Stimulated activated CD4-positive, alpha-beta T cell treated with anti-CD3 and anti-CD28 coated beads, Interleukin-4, amount 100 ng/mL, for 4 hours (primary cell): Measurements from ENCODE around the gene DOCK4.
"Not testable (repeated sequence)": the region's sequence is repeated elsewhere in the genome, so short reads cannot be mapped to it uniquely, and the experiment has no call there.

Experiments
- DNase-seq, 2 experiments: peaks; one replicate each; pipeline ENCODE4 v3.0.0-alpha.2; 2020

DOCK4 gene

DNA sequence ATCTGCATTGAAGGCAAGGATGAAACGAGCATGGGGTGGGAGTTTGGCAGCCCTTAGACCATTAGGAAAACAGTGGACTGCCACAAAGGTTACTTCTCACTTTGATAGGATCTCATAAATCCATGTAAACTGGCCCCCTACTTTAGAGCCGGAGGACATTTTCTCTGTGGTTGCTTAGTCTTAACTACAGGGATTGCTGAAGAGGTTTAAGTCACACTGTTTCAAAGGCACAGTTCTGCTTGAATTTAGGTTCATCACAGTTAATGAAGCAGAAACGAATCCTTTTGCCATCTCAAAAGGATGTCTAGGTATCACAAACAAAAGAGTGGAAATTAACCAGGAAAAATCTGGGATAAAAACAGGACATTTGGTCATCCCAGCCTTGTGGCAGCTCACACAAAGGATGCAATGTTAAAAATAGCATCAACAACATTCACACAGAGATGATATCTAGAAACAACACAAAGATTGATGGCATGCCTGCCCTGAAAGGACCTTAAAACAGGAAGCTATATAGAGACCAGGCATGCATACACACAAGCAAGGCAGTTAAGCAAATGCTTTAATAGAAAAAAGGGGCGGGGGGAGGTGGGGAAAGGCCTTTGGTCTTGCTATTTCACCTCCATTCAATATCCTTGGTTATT lies 74.0 kb downstream of the DOCK4 start:
- no peak for DNase-seq

DNA sequence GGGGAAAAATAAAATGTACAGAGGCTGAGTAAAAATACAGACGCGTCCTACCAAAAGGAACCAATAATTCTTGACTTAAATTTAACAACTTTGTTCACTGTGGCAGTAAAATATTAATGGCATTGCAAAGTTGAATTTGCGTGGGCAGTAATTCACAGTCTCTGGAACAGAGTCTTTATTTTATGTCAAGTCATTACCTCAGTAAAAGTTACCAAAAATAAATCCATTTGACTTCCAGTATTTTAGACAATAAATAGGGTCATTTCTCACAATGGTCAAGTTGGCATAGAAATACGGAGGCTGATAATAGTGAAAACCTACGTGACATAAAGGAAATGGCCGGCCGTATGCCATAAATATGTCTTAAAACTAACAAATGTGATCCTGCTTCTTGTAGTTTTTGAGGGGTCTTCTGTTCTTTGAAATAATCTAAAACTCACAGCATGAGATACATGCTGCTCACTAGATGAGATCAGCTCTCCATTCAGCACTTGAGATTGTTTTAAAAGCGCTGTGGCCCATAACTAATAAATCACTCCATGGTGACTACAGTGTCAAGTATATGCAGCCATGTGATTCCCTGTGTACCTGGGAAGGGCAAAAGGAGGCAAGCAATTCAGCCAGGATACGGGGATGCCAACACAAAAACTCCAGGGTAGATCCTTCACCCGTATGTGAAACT lies 75.3 kb downstream of the DOCK4 start:
- DNase-seq, result no peak

DNA sequence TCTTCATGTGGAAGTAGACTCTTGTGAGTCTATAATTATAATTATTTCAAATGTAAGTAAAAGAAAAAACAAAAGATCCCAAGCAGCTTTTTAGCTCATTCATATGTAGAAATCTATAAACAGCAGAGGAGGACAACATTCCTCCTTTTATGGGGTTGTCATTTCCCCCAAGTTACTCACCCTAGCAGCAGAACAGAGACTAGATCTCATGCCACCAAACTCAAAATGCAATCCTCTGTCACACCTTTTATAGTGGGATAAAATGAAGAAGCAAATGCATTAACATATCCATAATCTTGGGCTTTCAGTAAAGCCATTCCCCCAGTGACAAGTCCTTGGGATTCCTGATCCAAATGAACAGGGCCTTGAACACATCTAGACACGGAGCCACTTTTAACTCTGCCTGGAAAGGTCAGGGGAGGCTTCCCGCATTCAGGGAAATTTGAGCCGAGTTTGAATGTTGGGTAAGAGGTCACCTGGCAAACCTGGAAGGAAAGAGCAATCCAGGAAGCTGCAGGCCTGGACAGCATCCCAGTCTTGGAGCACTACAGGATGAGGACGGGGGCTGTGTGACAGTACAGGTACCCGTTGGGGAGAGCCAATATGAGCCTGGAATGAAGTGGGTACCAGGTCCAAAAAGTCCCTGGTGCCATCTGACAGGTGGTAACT lies 76.4 kb downstream of the DOCK4 start:
- DNase-seq, result no peak

DNA sequence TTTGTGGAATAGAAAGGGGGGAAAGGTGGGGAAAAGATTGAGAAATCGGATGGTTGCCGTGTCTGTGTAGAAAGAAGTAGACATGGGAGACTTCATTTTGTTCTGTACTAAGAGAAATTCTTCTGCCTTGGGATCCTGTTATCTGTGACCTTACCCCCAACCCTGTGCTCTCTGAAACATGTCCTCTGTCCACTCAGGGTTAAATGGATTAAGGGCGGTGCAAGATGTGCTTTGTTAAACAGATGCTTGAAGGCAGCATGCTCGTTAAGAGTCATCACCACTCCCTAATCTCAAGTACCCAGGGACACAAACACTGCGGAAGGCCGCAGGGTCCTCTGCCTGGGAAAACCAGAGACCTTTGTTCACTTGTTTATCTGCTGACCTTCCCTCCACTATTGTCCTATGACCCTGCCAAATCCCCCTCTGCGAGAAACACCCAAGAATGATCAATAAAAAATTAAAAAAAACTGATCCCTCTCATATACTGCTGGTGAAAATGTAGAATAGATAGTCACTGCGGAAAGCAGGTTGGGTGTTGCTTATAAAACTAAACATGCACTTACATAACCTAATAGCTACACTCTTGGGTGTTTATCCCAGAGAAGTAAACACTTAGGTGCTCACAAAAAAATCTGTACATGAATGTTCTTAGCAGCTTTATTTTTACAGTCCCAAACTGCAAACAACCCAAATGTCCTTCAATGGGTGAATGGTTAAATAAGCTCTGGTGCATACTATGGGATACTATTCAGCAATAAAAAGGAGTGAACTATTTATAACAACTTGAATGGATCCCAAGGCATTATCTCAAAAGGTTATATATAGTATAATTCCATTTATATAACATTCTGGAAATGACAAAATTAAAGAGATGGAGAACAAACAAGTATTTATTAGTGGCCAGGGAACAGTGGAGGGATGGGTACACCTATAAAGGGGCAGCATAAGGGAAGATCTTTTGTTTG lies 77.5 kb downstream of the DOCK4 start:
- DNase-seq, result not testable (repeated sequence)

DNA sequence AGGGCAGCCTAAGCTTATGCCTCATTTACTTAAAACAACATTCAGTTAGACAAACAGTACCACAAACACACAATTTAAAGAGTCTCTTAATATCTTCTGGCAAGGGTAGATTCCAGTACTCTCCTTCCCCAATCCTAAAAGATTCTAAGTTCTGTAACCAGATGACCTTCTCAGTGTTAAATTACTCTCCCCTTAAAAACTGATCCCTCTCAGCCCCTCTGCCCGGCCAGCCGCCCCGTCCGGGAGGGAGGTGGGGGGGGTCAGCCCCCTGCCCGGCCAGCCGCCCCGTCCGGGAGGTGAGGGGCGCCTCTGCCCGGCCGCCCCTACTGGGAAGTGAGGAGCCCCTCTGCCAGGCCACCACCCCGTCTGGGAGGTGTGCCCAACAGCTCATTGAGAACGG lies 78.2 kb downstream of the DOCK4 start:
- DNase-seq, result not testable (repeated sequence)

DNA sequence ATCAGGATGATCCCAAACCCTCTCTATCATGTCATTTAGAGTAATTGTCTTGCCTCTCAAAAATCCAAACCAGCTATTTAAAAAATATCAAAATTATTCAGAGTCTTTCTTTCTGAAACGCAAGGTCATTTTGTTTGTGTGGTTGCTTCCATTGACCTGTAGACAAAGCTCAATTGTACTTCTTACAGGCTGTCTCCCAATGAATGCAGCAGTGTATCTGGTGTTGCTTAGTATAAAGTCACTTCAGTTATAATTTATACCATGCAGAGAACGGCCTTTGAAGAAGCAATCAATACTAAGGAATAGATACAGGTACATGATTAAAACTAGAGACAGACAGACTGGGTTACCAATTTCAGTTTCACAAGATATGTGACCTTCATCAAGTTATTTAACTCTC lies 80.9 kb downstream of the DOCK4 start:
- no peak for DNase-seq

DNA sequence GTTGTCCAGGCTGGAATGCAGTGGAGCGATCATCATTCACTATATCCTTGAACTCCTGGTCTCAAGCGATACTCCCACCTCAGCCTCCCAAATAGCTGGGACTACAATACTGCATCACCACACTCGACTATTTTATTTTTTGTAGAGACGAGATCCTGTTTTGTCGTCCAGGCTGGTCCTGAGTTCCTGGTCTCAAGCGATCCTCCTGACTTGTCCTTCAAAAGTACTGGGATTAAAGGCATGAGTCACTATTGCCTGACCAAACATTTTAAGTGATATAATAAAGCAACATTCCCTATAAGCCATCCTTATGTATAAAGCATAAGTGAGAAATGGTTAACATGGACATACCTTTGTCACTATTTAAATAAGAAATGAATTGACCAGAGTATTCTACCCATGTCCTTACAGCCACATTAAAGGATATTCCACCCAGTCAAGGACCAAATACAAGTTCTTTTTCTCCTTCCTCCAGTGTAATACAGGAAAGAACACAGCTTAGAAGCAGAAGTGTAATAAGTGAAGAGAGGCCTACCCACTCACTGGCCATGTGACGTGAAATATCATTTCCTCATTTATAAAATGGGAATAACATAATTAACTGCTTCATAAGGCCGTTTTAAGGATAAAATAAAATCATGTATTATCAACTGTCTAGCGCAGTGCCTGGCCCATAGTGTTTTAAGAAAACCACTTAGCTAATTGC lies 82.0 kb downstream of the DOCK4 start:
- no peak for DNase-seq

DNA sequence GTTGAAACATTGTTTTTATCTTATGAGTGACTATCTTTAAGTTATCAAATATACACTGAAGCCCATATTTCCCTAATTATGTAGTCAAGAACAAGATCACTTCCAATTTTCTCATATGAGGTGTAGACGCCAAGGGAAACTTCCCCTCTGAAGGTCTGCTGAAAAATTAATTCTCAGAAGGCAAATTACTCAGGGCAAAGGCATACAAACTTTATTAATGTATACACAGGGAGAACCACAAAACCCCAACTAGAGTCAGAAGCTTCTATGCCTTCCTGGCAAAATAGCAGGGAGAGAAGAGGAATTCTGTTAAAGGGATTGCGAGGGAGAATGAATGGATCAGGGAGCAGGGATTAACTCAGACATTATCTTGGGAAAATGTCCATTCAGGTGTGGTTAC lies 83.4 kb downstream of the DOCK4 start:
- DNase-seq, result no peak

DNA sequence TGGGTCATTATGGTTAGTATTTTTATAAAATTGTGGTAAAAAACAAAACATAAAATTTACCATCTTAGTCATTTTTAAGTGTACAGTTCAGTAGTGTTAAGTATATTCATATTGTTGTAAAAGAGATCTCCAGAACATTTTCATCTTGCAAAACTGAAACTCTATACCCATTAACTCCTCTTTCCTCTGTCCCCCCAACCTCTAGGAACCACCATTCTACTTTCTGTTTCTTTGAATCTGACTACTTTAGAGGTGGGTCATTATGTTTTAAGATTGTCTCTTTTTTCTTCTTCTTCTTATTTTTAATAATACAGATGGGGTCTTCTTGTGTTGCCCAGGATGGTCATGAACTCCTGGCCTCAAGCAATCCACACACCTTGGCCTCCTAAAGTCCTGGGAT lies 84.1 kb downstream of the DOCK4 start:
- DNase-seq, result no peak

DNA sequence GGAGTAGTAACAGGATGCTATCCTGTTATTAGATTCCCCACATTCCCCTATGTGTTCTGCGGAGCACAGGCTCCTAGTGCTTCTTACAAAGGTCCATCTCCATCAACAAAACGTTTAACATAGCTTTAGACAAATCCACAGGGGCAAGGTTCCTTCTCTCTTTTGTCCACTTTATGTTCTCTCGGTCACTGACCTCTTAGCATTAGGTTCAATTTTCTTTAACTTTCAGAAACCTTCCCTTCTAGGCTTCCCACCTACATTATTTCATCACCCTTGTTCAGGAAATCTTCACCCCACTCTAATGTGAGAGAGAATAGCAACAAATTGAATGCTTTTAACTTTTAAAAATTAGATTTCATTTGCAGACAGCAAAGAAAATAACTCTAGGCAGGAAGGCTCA lies 84.9 kb downstream of the DOCK4 start:
- DNase-seq, result no peak

DNA sequence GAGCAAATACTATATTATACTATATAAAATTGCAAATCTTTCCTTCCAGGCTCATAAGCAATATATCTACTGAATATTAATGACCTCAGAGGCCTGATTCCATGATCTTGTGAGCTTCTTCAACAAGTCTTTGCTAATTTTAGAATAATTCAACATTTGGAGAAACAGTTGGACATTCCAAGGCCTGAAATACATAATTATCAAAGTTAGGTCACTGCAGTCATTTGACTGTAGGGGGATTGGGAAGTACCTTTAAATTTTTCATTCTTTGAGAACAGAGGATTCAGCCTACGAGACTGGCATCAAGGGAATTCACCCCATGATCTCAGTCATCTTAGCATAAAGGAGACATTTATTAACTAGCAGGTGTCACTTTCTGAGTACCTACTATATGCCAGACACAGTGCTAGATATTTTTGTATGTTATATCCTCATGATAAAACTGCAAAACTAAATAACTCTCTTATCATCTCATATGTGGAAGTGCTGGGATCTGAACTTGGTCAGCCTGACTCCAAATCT lies 85.4 kb downstream of the DOCK4 start:
- no peak for DNase-seq

DNA sequence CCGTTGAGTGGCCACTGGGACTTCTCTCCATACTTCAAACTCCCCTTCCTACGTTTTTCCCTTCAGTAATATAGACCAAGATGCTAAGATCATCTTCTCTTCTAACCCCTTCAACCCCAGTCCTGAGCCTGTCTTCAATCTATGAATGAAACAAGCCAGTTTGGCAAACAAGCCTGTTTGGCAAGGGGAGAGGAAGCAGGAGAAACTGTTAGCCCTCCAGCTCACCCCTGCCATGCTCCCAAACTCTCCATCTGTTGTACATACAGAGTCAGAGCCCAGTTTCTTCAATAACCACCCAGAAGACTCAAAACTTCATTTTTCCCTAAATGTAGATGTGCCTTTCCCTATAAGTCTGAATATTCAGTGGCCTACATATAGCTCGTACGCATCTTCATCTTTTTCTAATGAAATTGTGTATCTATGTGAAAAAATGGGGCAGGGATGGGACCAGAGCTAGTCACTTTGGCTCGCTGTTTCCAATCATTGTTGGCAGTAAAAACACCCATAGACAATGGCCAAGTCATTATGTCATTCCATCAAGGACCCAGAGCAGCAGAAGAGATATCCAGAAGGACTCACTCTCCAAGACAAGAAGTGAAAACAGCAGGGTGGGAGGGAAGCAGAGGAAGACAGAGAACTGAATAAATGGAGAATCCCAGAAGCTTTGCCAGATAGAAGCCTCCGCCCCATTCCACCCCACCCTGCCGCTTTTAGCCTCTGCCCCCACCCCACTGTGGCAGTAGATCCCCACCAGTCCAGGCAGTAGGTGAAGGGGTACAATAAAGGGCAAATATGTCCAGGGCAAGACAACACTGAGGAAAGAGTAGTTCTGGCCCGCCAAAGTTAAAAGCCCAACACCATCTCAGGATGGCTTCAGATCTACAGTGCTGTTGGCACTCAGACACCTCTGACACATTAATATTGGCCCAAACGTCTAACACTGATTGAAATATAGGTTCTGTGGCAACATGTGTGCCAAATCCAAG lies 87.3 kb downstream of the DOCK4 start:
- no peak for DNase-seq

DNA sequence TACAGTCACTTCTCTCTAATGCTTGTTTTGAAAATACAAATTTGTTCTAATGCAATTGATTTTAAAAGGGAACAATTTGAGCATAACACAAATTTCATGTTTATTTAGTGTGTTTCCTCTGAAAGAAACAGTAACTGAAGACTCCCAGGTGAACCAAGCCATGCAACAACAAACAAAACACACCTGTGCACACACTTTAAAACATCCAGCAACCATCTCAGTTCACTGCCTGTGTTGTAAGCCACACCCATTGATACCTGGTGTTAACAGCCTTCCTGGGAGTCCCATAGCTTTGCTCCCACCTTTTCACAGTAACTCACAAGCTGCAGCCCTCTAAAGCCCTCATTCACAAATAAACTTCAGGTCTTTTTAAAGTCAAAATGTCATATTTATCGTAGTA lies 89.3 kb downstream of the DOCK4 start:
- DNase-seq, result no peak

DNA sequence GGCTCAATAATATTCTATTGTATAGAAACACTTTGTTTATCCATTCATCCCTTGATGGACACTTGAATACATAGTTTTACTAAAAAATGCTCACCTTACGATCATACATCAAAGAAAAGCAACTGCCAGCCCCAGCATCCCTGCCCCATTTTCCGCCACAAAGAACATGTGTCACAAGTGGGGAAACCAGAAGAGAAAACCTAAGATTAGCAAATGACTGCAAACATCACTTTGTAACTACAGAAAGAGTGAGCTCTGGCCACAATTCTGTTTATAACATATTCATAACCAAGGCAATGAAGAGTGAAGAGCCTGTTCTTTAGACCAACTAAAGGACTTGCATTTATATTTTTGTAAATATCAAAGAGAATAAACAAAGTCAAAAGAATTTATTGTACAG lies 89.8 kb downstream of the DOCK4 start:
- DNase-seq, result no peak

DNA sequence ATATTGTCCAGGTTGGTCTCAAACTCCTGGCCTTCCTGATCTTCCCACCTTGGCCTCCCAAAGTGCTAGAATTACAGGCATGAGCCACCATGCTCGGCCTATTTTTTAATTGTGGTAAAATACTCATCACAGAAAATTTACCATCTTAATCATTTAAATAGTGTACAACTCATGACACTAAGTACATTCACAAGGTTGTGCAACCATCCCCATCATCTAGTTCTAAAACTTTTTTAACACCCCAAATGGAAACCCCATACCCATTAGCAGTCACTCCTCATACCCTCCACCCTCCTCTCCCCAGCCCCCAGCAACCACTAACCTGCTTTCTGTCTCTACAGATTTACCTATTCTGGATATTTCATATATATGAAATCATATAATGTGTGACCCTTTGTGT lies 90.3 kb downstream of the DOCK4 start:
- DNase-seq, result no peak

DNA sequence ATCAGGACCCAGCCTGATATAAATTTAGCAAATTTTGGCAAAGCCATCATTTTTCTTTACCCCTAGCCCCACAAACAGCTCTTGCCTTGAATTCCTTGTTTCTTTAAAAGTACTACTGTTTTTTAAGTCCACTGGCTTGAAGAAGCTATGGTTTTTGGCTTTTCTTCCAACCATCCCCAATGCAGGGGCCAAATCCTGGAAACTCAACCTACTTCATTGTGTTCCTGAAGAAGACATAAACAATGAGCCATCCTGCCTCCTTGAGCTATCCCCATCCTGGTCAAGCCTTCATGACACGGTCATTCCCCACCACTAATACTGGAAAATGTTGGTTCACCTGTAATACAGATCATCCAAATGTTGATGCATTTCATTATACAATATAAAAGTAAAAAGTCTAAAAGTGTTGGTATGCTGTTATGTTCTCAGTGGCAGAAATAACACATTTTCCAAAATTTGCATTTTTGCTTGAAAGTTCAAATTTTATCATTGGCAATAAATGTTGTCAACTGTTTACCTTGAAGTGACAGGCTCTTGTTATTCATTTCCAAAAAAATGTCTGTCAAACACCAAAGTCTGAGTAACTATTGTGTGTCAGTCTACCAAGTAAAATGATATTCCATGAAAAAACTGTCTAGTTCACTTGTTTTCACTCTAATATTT lies 92.2 kb downstream of the DOCK4 start:
- DNase-seq, result no peak

DNA sequence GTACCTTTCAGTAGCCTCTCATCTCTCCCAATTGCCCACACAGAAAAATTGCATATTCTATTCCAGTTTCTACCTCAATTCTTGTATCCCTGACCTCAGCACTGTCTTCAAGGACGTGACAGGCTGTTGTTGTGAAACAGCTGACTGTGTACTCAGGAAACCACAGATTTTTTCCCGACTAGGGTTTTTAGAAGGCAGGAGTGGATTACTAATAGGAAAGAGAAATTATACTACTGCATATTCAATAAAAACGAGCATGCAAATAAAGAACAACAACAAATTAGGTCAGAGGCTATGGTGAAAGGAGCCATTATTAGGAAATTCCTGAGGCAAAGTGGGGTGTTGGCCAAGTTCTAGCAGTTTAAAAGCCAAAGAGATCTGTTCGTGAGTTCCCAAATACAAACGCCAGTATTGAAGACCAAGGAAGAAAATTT lies 93.4 kb downstream of the DOCK4 start:
- no peak for DNase-seq

DNA sequence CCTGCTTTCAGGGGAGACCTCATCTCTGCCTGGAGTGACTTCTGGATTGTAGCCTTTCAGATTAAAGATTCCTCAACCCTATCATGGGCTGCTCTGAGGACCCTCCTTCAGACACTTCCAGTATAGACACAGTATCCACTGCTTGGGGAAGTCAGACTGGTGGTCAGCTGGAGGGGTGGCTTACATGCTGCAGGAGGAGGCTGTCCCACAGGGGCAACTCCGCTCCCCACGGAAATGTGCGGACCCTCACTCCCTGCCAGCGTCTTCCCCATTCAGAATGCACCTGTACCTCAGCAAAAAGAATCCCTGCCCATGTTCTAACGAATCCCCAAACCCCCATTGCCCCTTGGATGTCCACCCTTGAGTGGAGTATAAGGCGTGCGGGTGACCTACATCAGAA lies 95.5 kb downstream of the DOCK4 start:
- no peak for DNase-seq

DNA sequence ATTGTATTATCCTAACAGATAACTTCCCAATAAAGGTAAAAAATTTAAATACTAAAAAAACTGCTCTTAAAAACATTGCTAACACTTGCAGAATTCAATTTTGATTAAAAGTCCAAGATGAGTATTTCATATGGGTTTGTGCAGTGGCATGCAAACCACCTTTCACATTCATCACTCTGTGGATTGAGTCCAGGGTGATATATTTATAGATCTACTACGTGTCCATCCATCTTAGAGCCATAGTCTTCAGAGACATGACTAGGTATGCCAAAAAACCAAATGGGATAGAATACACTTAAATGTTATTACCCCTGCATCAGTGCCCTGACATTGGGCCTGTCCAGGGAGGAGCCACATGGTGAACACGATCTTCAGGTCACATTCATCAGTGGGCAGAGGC lies 96.0 kb downstream of the DOCK4 start:
- no peak for DNase-seq

DNA sequence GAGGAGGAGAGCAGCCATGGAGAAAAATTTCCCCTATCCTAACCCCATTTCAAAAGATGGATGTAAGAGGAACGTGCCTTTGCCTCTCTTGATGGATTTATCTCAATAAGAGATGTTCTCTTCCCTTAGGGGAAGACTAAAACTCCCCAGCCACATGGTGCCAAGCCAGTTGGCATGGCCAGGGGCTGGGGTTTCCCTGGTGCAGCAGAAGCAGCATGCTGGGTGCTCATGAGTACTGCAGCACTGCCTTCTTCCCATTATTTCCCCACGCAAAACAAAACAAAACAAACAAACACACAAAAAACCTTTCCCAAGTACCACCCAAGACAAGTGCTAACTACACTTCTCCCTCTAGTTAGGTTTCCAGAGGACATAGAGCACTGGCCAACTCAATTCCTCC lies 97.2 kb downstream of the DOCK4 start:
- no peak for DNase-seq
